Adrenal gland (tissue), 12 donors: ENCODE data around the gene CERCAM. TPM values are rescaled to one million over a fixed set of nuclear protein-coding genes. Genes with fewer than 3 reads are reported as not detected.
"Not testable (repeated sequence)": the region's sequence is repeated elsewhere in the genome, so short reads cannot be mapped to it uniquely, and the experiment has no call there.

Experiments
- DNase-seq, 7 donors: peaks; one replicate each; pipeline ENCODE4 v3.0.0-alpha.2; 2019 to 2020
- H3K27ac ChIP-seq, 5 donors: fragments of 200-600 bp; sonication (generic) in 4 of 5; 1 replicate in 3 of 5; 2 replicates in 2 of 5; pipeline versions ENCODE4 v1.5.1 to v1.8.0; 2016 to 2020; ENCODE audit warnings: mild to moderate bottlenecking in 1 of 5
- H3K27me3 ChIP-seq: fragments of 200-600 bp; 2 replicates; pipeline ENCODE4 v1.8.0; 2021
- H3K36me3 ChIP-seq, 2 donors: fragments of 200-600 bp; replicated peaks in 1 of 2; 1 replicate in 1 of 2; 2 replicates in 1 of 2; pipeline versions ENCODE4 v1.5.1 to v1.8.0; 2018 to 2022
- H3K4me1 ChIP-seq, 2 donors: fragments of 200-600 bp; replicated peaks in 1 of 2; 1 replicate in 1 of 2; 2 replicates in 1 of 2; pipeline versions ENCODE4 v1.5.1 to v1.8.0; 2018 to 2021
- H3K4me3 ChIP-seq, 4 donors: fragments of 200-600 bp; sonication (generic) in 3 of 4; one replicate each; pipeline ENCODE4 v1.5.1; 2016 to 2018
- H3K9me3 ChIP-seq, 3 donors: fragments of 200-600 bp; sonication (generic) in 1 of 3; replicated peaks in 1 of 3; 1 replicate in 2 of 3; 2 replicates in 1 of 3; pipeline versions ENCODE4 v1.5.1 to v1.8.0; 2016 to 2021
- CTCF ChIP-seq, 6 experiments: fragments of 450-650 bp in 4 of 6; fragments of 200-600 bp in 2 of 6; sonication (generic) in 1 of 6; IDR thresholded peaks; 1 replicate in 5 of 6; 2 replicates in 1 of 6; pipeline versions ENCODE4 v1.5.1 to v1.8.0; 2016 to 2021; ENCODE audit warnings: antibody characterized with exemption in 6 of 6, mild to moderate bottlenecking in 2 of 6, moderate library complexity in 1 of 6
- POLR2A ChIP-seq, 2 donors: fragments of 450-650 bp; IDR thresholded peaks; one replicate each; pipeline ENCODE4 v1.6.1; 2017; ENCODE audit warnings: antibody characterized with exemption in 2 of 2, mild to moderate bottlenecking in 2 of 2, moderate library complexity in 1 of 2
- WGBS, 4 donors: extraction: QIAGEN DNeasy Blood & Tissue Kit in 2 of 4; methylation state at CpG; one replicate each; pipeline versions ENCODE4 v1.1.5 to v1.1.7; 2013 to 2017; 5-methylcytosine and 5-hydroxymethylcytosine counted together
- intact Hi-C, 2 donors: fragments of 100-400 bp; cut with DNase I; formaldehyde crosslinking; loops; one replicate each; pipeline versions ENCODE4 v1.14.1 to v1.15.0; 2022 to 2023
- polyA plus RNA-seq, 3 donors: library from polyadenylated mRNA; stranded (reverse); fragments of 200-250 nt in 2 of 3; fragments of 350-450 nt in 1 of 3; fragmentation: Illumina TruSeq in 1 of 3; extraction: RNeasy Lipid Tissue Mini Kit (QIAGEN cat#74804) in 1 of 3; gene quantifications; one replicate each; pipeline ENCODE4 v1.2.3, GENCODE V29; 2013 to 2014
- total RNA-seq, 9 donors: library from RNA; depleted of rRNA in 4 of 9; stranded (reverse); fragments of >200 nt in 4 of 9; fragments of 120-200 nt in 1 of 9; fragmentation: NEBNext Ultra II Directional in 1 of 9; extraction: Animal tissue kit (Norgen Biotek cat#: 25700) in 1 of 9; gene quantifications; one replicate each; pipeline versions ENCODE4 v1.1.0 to v1.2.4, GENCODE V29; 2013 to 2023
- donor health status: healthy with polysubstance abuse.
- donor health status: Bipolar disorder and iron deficiency.
- donor health status: DM: yes; HTN: yes; CAD: no.
- donor health status: DM: no; HTN: no; CAD: no.
- donor health status: DM: no; HTN: no; CAD: no.
- donor health status: DM: yes; HTN: yes; CAD: no.

Gene CERCAM
- total and polyA plus RNA-seq, 12 donors, result 5.1 to 43.5 (median 16.7) TPM

GRCh38 chr9:128442150-128442549 lies 21.5 kb downstream of the CERCAM start:
- H3K9me3 ChIP-seq, result no peaks in the 10 kb centered on the region
- no peak overlapping the region for H3K4me3 ChIP-seq
- H3K27ac ChIP-seq, result no peak overlapping the region
- DNase-seq, result no peak
- TF ChIP-seq CTCF (IDR thresholded peaks at IDR 0.05) (no peak), POLR2A (IDR thresholded peaks at IDR 0.05) (no peak)
- no peaks in the 10 kb centered on the region for H3K36me3 ChIP-seq
- intact Hi-C loops, result no loop called here
- no peaks in the 10 kb centered on the region for H3K27me3 ChIP-seq
- 28 to 42% (median 35%) methylated on average over 6 of the region's 6 CpGs for WGBS, 4 donors
- H3K4me1 ChIP-seq, result peaks cover 0 to 3% of the 10 kb centered on the region in 2 donors

GRCh38 chr9:128446505-128446904 lies 25.8 kb downstream of the CERCAM start:
- H3K4me3 ChIP-seq, H3K27me3 ChIP-seq, H3K4me1 ChIP-seq, H3K9me3 ChIP-seq, intact Hi-C loops, H3K27ac ChIP-seq, DNase-seq, H3K36me3 ChIP-seq: not testable (repeated sequence)
- WGBS, 4 donors, result 94 to 98% (median 97%) methylated on average over 5 of the region's 5 CpGs

- intact Hi-C loops, result no loop called here
- H3K27ac ChIP-seq, result no peak overlapping the region
- TF ChIP-seq POLR2A (IDR thresholded peaks at IDR 0.05) (no peak), CTCF (IDR thresholded peaks at IDR 0.05) (no peak)
- no peaks in the 10 kb centered on the region for H3K9me3 ChIP-seq
- H3K4me3 ChIP-seq, result no peak overlapping the region
- WGBS, 4 donors, result 98 to 100% (median 100%) methylated on average over 2 of the region's 2 CpGs
- H3K4me1 ChIP-seq, result no peaks in the 10 kb centered on the region
- DNase-seq, result no peak
- no peaks in the 10 kb centered on the region for H3K36me3 ChIP-seq
- H3K27me3 ChIP-seq, result no peaks in the 10 kb centered on the region
Measured at GRCh38 chr9:128448746-128449145, 28.1 kb downstream of the CERCAM start.

- no peaks in the 10 kb centered on the region for H3K9me3 ChIP-seq
- WGBS, 4 donors, result 75 to 84% (median 81%) methylated on average over 14 of the region's 14 CpGs
- no peak overlapping the region for H3K27ac ChIP-seq
- DNase-seq, result peak in 2 of 7 donors; percentile 27 to 60
- no peaks in the 10 kb centered on the region for H3K4me1 ChIP-seq
- intact Hi-C loops, result no loop called here
- H3K27me3 ChIP-seq, result no peaks in the 10 kb centered on the region
- no peak overlapping the region for H3K4me3 ChIP-seq
- TF ChIP-seq CTCF (IDR thresholded peaks at IDR 0.05) (no peak), POLR2A (IDR thresholded peaks at IDR 0.05) (no peak)
- H3K36me3 ChIP-seq, result peaks cover 0 to 5% of the 10 kb centered on the region in 2 donors
Measured at GRCh38 chr9:128454991-128455390, 34.3 kb downstream of the CERCAM start.

- WGBS, 4 donors, result 0 to 1% (median 0%) methylated on average over 6 to 82 of the region's 82 CpGs
- no peaks in the 10 kb centered on the region for H3K9me3 ChIP-seq
- TF ChIP-seq CTCF (IDR thresholded peaks at IDR 0.05) (peak in 1 of 6 experiments; percentile 15), POLR2A (IDR thresholded peaks at IDR 0.05) (peak in 1 of 2 donors; percentile 54)
- no peaks in the 10 kb centered on the region for H3K4me1 ChIP-seq
- intact Hi-C loops, result no loop called here
- H3K27ac ChIP-seq, result peak within 1 kb of the TSS in 4 of 5 donors; percentile 64 to 80 (median 74)
- DNase-seq, result peak; percentile 97 to 99 (median 98)
- peaks cover 0 to 15% of the 10 kb centered on the region in 2 donors for H3K36me3 ChIP-seq
- no peaks in the 10 kb centered on the region for H3K27me3 ChIP-seq
- peak within 1 kb of the TSS in 3 of 4 donors; percentile 50 to 83 (median 59) for H3K4me3 ChIP-seq
Measured at GRCh38 chr9:128455849-128456612, 35.4 kb downstream of the CERCAM start, which contains the start of gene ODF2. TSS of gene ODF2 (plus strand) at chr9:128456006. CDS start at chr9:128456092, 86 bp downstream.
